Measurements from ENCODE around the gene PLCH1.

The PLCH1 gene

GRCh38 chr3:155682426-155683343 is 62.2 kb downstream of the PLCH1 start:
- no peak for DNase-seq

GRCh38 chr3:155676252-155676981 is 68.5 kb downstream of the PLCH1 start:
- DNase-seq = peak; percentile 55

GRCh38 chr3:155675094-155675493 is 69.8 kb downstream of the PLCH1 start:
- no peak for DNase-seq

GRCh38 chr3:155673421-155673820 is 71.5 kb downstream of the PLCH1 start:
- DNase-seq = no peak

- no peak for DNase-seq
These were observed 74.5 kb downstream of the PLCH1 start for GRCh38 chr3:155670335-155670734.

GRCh38 chr3:155667988-155668387 is 76.9 kb downstream of the PLCH1 start:
- no peak for DNase-seq

DNA sequence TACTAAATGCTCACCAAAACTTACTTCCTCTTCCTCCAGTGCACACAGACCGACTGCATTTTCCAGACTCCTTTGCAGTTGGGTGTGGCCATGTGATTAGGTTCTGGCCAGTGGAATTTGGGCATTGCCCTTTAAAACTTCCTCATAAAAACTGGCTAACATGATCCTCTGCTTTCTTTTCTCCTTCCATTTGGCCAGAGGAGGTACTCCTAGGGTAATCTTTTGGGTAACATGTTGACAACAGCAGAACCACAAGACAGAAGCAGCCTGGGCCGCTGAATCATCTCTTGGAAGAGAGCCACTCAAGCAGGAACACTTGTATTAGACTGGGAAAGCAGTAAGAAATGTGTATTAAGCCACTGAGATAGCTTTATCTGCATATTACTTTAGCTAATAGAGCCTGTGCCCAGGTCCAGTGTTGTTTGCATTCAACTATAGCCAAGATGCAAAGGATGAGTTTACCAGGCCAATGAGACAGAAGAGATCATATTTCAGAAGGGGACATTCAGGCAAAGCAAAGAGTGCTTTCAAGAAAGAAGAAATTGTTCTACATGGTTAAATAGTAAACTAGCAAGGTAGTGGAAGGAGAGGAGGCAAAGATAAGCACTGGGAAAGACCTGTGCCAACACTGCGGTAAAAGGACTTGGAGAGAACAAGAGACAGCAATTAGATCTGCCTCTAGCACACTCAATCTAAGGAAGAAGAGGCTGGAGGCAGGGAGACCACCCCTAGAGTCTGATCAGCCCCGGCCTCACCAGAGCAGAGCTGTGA is 79.8 kb downstream of the PLCH1 start:
- no peak for DNase-seq

GRCh38 chr3:155663467-155664212 is 81.2 kb downstream of the PLCH1 start:
- no peak for DNase-seq

- DNase-seq = no peak
These were observed 83.1 kb downstream of the PLCH1 start for GRCh38 chr3:155661760-155662159.

GRCh38 chr3:155661042-155661441 is 83.8 kb downstream of the PLCH1 start:
- DNase-seq = no peak

DNA sequence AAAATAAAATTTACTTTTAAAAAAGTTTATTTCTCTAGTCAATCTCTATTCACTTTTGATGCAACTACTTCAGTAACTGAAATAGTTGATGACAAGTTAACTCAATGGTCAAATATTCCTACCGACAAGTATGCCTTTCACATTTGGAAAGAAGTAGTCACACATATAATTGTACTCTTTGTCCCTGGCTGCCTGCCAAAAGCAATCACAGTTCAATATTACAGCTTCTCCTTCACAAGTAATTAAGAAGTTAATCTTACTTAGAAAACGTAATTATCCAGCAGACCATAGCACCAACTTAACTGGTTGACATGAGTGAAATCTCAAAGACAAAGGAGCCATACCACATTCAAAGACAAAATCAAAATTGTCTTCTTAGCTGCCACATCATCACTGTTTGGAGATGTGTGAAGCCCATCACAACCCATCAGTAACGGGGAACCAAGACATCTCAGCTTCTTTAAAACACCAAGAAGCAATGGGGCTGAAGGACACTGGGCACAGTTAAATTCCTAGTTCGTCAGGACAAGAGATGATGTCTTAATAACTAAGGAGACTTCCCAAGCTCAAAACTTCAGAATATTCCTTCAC is 86.1 kb downstream of the PLCH1 start:
- DNase-seq = no peak

GRCh38 chr3:155658006-155658405 is 86.9 kb downstream of the PLCH1 start:
- DNase-seq = no peak

DNA sequence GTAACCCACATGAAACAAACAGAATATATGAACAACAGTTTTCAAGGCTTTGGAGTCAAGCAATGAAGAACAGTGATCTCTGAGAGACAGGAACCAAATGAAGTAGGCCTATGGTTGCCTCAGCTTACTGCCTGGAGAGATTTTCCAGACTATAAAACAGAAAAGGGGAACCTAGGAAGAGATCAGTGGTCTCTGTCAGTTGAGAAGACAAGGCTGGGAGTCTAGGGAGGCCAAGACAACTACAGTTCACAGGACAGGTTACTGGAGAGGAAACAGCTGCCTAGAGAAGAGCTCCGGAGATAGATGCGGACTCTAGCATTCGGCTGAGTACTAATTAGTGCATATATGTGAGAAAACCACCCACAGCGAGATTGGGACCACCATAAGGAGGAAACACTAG is 87.7 kb downstream of the PLCH1 start:
- no peak for DNase-seq

DNA sequence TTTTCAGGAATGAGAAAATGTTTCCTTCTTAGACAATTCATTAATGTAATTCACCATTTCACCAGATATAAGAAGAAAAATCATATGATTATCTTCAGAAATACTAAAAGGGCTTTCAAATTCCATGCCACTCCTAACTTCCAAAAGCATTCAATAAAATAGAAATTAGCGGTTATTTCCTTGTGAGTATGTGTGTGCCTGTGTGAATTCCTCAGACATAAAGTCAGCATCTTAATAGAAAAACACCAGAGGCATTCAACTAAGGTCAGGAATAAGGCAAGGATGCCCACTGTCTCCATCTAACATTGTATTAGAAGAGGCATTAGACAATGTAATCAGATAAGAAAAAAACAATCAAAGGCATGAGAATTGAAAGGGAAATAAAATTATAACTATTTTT is 88.4 kb downstream of the PLCH1 start:
- DNase-seq = no peak

DNA sequence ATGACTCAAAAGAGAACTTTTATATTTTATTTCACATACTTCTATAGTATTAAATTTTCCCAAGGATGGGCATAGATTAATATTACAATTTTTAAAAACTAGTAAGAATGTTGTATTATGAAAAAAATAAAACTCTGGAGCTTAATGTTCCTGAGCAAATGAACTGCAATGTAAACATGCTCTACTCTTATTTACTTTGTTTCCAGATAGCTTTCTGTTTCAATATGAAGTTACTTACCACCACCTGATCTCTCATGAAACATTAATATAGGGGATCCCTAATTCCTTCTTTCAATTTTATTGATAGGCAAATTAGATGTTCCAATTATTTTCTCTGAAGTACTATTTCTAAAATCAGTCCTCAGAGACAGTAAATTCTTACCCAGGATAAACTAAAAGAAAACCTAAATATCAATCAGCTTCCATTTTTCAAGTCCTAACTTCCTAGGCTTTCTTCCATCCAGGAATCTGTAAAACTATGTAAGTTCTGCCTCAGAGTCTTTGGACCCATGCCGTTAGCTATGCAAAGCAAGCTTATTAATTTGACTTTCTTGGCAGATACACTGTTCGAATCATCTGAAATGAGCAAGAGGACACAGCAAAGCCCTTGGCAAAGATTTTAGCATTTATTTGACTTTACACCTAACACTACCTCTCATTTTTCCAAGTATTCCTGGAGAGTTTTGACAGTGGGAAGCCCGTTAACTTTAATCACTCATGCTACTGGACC is 93.2 kb downstream of the PLCH1 start:
- no peak for DNase-seq

DNA sequence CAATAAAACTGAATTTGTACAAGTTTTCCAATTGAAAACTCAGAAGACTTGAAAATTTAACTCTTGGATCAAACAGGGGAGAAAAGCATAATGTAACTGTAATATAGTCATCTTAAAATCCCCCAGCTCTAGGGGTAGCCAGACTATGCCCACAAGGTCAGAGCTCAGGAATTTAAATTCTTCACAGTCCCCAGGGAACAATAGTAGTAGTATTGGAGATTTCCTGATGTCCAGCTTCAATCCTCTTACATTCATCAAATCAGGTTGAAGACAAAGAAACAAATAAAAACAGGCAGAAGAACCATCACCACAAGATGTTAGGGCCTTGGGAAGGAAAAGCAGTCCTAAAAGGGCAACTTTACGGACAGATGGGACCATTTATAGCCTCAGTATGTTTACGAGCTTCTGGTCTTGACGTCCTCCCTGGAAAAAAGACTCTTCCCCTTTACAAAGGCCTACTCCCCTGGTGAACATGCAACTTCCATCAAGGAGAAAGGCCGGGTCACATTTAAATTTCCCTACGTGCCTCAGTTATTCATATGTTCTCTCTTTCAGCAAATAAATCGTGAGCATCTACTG is 96.8 kb downstream of the PLCH1 start:
- DNase-seq = no peak

- DNase-seq = no peak
These were observed 97.7 kb downstream of the PLCH1 start for GRCh38 chr3:155647206-155647605.

GRCh38 chr3:155646669-155647068 is 98.2 kb downstream of the PLCH1 start:
- DNase-seq = no peak

DNA sequence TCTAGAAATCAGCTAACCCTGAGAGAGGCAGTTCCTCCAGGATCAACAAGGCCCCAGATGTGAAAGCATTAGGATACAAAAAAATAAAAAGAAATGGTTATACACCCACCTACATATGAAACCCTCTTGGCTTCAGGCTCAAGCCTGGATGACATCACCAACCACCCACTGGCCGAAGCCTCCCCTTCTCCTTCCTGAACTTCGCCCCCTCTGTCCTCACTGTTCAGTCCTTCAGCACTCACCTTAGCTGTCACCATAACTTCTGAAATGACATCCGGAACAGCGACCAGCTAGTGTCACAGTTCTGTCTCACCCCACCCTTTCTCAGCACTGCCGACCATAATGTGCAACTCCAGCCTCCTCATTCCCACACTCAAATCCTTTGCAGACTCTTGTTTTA is 98.7 kb downstream of the PLCH1 start:
- no peak for DNase-seq

- peak; percentile 45 for DNase-seq
These were observed 101.2 kb downstream of the PLCH1 start for GRCh38 chr3:155643581-155644165.

GRCh38 chr3:155641956-155642355 is 102.9 kb downstream of the PLCH1 start:
- DNase-seq = no peak
